Muscle of arm (tissue), 12 donors: Measurements from ENCODE around the gene CMBL. TPM values are rescaled to one million over a fixed set of nuclear protein-coding genes. Genes with fewer than 3 reads are reported as not detected.

Experiments used
- DNase-seq: peaks from one replicate; pipeline ENCODE4 v3.0.0-alpha.2; 2013
- polyA plus RNA-seq, 12 donors: library from polyadenylated mRNA; unstranded; fragments of 120-200 nt; gene quantifications; one replicate each; pipeline ENCODE4 v1.2.1, GENCODE V29; 2013; ENCODE audit not compliant: insufficient read length in 12 of 12

The CMBL gene
- polyA plus RNA-seq, 12 donors, result 32.4 to 149 (median 95.1) TPM; not detected in 1

DNA sequence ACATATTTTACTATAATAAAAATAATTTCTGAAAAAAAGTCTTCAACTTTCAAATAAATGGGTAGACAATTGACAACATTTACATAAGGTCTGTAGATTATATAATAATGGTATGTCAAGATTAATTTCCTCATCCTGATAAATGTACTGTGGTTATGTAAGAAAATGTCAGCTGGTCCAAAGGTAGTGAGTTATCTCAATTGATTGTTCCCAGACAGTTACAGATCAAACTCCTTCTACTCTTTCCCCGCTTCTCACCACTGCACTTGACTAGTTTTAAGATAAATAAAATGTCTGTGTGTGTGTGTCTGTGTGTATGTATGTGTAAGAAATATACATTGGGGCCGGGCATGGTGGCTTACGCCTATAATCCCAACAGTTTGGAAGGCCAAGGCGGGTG lies 29.4 kb upstream of the CMBL start:
- no peak for DNase-seq

DNA sequence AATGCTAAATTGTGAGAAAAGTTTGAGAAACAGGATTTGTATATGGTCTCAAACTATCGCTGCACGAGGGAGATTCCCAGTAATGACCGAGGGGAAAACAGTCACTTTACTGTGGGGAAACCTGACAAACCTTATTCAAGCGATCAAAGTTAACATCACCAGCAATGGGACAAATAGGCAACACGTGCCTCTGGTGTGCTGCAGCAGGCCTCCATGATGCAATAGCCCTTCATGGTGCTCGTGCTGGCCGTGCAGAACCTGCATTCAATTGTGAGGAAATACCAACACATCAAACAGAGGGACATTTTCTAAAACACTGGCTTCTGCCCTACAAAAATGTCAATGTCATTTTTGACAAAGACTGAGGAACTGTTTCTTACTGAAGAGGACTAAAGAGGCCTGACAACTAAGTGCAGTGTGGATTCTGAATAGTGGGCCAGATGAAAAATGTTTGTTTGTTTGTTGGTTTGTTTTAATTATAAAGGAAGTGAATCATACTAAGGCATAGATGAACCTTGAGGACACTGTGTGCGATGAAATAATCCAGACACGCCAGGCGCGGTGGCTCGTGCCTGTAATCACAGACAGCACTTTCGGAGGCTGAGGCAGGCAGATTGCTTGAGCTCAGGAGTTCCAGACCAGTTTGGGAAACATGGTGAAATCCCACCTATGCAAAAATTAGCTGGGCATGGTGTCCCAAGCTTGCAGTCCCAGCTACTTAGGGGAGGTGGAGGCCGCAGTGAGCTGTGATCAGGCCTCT lies 28.2 kb upstream of the CMBL start:
- DNase-seq, result no peak

DNA sequence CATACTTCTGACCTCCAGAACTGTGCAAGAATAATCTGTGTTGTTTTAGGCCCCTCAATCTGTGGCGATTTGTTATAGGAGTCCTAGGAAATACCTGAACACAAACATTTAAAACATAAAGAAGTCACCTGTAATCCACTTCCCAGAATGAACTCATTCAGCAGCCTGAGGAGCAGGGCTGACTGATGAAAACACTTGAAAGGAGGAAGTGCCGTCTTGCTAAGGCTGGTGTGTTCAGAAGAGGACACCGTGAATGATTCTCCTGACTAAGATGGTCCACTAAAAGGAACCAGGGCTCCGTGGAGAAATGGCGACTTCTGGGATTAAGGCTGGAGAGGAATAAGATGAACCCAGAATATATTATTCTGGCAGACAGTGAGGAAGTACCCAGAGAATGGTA lies 27.1 kb upstream of the CMBL start:
- no peak for DNase-seq

DNA sequence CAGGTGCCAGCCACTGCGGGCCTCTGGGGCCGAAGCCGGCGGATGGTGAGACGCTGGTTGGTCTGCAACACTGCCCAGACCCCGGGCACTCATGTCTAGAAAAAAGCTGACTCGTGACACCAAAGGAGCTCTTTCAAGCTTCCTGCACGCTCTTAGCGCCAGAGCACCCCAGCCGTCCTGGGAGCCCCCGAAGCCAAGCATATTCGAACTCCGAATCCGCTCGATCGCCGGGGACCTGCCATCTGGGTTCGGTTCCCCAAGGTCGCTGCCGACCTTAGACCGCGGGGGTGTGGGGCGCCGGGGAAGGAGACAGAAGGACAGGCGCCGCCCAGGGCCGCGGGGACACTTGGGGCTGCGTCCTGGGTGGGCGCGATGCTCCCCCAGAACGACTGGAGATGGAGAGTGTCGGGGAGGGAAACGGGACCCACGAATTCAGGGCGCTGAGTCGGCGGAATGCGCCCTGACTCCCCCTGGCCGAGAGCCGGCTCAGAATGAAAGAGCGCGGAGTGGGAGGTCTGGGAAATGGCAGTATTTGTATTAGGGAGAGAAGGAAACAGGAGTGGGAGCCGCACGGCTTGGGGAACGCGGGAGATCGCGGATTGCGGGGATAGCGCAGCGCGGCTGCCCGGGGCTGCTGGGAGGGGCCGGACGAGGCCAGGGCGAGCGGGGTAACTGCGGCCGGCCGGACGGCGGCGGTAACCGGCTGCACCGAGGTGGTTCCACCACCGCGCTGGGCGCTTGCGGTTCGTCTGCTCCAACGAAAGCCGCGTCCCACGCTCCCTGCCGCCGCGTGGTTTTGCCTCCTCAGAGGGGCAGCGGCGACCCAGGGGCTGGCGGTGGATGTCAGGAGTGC lies 25.7 kb upstream of the CMBL start:
- DNase-seq, result no peak

DNA sequence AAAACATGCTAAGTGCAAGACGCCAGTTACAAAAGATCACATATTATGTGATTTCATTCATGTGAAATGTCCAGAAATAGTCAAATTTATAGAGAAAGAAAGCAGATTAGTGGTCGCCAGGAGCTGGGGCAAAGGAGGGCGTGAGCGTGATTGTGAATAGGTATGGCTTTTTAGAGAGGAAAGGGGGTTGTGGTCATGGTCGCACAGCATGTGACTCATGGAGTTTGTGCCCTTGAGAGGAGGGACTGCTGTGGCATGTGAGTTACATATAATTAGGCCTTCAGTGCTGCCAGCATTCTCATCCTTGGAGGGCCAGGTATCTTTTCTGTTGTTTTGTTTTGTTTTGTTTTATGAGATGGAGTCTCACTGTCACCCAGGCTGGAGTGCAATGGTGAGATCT lies 24.6 kb upstream of the CMBL start:
- DNase-seq, result no peak

DNA sequence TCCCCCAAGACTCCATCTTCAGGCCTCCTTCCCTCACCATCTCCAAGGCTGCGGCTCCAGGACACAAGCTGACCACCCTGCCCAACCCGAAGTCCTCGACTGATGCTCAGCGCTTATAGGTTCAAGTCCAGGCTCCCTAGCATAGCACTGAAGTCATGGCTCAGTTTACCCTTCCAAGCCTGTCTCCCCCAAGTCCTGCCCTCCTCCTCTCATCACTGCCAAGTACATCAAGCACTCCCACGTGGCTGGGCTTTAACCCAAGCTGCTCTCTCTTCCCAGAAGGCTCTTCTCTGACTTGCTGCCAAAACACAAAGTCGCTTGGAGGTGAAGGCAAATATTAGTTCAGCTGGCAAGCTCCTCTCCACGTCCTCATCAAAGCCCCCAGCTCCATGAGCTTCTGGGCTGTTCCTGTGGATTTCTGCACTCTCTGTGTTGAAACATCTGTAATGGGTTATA lies 23.7 kb upstream of the CMBL start:
- peak; percentile 73 for DNase-seq

DNA sequence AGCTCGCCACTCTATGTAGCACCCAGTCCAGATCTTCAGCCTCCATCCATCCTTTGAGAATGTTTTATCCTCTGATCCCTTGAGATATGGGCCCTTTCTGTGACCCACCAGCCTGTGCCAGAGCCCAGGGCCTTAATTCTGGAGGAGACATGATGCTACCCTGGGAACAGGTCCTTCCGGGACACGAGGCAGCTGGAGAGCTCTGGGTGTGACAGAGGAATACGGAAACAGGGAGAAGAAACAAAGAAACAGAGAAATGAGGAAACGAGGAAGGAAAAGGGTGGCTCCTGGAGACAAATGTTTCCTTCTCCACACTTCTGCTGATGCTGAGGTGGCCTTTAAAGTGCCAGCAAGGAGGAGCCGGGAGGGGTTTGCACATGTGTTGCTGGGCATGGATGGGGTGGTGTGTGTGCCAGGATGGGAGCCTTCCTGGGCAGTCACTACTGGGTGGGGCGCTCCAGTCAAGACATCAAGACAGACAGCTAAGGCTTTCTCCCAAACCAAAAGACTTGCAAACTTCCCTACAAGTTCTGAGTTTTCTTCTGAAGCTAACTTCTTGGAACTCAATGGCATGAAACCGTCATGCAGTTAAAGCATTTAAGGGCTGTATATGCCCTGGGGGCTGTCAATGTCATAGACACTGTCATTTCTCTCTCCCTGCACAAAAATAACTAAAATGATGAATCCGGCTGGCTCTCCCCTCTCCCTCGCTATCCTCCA lies 23.0 kb upstream of the CMBL start:
- DNase-seq, result no peak

DNA sequence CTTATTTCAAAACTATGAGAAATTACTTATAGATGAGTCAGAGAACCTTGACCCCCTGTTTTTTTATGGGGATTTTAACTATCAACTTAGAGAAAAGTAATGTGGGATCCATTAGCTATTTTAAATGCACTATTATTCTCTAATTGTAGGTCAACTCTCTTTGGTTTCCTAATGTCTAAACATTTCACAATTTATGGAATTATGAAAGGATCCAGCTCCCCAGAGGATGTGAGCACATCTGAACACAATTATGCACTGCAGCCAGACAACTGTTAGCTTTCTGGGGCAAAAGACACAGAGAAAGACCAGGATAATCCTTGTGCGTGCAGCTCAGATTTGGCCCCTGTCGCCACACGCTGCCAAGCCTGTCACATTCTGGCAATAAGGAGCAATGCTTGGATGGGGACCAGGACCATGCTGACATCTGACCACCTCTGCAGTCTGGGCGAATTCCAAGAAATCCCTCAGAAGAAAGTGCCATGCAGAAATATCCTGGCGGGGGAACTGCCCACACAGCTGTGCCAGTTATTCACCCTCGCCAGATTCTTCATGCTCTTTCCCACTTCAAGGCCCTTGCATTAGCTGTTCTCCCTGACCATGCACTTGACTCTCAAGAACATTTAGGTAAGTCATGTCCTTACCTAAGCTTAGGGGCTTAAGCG lies 22.2 kb upstream of the CMBL start:
- peak; percentile 76 for DNase-seq

DNA sequence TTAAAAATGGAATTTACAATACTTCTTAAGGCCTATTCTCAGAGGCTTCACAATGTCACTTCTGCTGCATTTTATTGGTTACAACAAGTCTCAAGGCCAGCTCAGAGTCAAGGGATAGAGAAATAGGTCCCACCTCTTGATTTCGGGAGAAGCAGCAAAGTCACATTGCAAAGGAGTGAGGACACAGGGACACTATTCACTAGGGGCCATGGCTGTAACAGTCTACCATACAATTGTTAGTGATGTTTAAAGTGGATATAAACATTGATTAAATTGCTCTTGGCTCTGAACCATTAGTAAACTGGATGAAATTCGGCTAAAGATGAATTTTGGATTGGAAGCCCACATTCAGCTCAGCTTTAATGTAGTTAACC lies 21.7 kb upstream of the CMBL start:
- DNase-seq, result peak; percentile 31

DNA sequence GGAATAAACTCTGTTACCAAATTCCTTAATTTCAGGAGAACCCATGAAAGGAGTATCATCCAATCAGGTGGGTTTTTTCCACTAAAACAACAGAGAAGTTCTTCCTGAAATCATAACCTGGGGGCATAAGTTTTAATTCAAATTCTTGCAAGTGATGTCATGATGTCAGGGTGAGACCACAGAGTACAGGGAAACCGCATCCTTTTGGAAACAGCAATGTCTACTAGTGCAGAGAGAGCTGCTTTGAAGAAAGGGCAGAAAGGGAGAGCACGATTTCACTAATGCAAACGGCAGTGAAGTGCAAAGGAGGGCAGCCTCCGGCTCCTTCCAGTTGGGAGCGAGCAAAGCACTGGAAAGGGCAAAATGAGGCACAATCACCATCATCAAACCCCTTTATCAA lies 20.6 kb upstream of the CMBL start:
- DNase-seq, result no peak

DNA sequence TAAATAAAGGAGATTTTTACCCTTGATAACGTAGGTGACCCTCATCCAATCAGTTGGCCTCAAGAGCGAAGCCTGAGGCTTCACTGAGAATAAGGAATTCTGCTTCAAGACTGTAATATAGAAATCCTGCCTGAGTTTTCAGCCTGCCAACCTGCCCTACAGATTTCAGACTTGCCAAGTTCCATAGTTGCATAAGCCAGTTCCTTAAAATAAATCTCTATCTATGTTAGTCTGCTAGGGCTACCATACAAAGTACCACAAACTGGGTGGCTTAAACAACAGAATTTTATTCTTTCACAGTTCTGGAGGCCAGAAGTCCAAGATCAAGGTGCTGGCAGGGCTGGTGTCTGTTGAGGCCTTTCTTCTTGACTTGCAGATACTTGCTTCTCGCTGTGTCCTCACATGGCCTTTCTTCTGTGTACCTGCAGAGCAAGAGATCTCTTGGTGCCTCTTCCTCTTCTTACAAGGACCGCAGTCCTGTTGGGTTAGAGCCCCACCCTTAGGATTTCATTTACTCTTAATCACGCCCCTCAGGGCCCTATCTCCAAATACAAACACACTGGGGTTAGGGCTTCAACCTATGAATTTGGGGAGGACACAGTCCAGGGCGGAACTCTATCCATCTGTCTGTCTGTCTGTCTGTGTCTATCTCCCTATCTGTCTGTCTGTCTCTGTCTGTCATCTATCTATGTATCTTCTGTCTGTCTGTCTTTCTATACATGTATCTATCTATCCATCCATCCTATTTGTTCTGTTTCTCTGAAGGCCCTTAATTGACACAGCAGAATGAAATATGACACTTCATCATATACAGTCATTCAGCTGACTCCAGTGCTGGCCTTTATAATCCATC lies 17.0 kb upstream of the CMBL start:
- DNase-seq, result no peak

DNA sequence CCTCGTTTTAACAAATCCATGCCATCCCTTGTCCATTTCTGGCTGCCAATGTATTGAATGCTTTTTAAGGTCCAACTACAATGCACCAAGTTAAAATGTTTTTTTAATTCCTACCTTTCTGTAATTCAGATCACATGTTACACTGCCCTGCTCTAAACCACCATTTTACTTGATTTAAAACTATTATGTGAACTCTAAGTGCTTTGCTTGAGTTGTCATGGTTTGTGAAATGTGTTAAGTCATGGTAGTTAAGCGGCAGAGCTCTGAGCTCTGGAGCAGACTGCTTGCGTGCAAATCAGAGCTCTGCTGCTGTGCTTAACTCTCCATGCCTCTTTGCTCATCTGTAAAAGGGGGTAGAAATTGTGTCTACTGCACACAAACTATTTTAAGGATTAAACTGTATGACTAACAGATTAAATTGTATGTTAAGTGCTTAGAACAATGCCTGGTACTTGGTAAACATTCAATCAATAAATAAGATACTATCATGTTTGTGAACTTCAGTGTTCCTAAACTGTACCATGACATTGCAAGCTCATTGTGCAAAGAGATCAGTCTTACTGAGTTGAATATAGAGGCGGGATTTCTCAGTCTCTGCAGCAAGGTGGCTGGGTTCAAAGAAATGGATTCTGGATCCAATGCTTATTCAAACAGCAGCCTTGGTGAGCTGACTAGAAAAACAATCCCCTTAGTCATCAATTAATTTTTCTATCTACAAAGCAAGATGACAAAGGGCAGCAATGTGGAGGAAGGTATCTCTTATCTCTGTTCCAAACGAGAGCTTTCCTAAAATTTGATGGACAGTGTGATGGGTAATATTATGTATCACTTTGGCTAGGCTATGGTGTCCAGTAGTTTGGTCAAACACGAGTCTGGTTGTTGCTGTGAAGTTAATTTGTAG lies 16.1 kb upstream of the CMBL start:
- no peak for DNase-seq

DNA sequence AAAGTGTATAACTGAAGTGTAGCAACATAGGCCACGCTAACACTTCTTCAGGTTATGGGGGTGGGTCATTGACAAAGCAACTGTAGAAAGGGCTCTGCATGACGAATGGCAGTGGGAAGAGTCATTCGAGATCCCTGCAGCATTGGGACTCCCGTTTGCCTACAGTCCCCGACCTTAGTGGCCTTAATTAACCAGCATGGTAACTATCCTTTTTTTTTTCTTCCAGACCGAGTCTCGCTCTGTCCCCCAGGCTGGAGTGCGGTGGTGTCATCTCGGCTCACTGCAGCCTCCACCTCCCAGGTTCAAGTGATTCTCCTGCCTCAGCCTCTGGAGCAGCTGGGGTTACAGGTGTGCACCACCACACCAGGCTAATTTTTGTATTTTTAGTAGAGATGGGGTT lies 14.2 kb upstream of the CMBL start:
- DNase-seq, result no peak

DNA sequence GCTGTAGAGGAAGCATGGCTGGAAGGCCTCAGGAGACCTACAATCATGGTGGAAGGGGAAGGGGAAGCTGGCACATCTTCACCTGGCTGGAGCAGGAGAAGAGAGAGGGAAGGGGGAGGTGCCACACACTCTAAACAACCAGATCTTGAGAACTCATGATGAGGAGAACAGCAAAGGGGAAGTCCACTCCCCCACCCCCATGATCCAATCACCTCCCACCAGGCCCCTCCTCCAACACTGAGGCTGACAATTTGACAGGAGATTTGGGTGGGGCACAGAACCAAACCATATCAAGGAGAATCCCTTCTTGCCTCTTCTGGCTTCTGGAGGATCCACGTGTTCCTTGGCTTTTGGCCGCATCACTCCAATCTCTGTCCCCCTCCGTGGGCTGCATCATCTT lies 13.1 kb upstream of the CMBL start:
- DNase-seq, result no peak

DNA sequence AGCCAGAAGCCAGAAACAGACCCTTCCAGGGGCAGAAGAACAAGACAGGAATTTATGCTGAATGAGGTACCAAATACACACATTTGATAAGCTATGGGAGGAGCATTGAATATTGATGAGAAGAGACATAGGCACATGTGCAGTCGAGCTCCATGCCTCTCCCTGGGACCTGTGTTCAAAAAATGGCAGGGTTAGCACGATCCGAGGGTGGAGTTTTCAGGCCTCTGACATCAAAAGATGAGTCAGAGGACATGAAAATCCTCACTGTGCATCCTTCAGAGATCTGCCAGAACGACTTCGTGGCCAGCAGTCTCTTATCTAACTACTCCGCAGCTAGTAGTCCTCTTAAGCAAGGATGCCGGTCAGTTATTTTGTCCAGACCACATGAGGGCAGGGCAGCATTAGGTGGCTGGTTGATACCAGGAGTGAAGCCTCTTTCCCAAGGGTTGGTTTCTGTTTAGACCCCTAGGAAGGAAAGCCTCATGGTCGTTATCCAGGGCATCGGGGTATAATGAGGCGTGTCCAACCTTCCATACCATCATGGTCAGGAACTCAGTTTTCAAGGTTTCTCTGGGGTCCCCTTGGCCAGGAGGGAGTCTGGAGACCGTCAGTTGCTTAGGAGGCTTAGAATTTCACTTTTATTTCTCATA lies 11.6 kb upstream of the CMBL start:
- no peak for DNase-seq

DNA sequence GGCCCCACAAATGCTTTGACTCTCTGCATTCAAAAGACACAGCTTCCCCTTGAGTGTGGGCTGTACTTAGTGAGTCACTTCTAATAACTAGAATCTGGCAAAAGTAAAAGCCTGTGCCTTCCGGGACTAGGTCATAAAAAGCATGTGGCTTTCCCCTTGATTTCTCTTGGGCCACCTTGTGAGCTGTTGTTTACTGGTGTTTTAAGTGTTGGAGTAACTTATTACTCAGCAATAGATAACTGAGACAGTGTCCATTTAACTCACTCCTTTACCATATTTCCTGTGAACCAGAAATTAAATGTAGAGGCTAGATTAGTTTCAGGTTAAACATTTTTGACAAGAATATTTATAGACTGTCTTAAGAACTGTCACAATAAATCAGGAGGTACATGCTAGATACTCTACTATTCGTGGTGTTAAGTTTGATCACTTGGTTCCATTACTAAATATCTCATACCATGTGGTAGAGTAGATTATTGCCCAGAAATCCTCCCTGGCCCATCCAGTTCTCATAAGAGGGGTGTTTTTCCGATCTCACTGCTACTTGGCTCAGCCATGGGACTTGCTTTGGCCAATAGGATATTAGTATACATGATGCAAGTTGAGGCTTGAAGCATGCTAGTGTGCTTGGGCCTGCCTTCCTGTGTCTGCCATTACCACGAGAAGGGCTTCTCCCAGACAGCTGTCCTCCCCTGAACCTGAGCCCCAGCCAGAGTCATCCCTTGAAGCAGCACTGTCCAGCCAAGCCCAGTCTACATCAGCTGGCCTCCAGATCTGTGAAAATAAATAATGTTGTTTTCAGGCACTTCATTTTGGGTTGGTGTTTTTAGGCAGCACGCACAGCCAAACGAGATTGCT lies 10.4 kb upstream of the CMBL start:
- no peak for DNase-seq

DNA sequence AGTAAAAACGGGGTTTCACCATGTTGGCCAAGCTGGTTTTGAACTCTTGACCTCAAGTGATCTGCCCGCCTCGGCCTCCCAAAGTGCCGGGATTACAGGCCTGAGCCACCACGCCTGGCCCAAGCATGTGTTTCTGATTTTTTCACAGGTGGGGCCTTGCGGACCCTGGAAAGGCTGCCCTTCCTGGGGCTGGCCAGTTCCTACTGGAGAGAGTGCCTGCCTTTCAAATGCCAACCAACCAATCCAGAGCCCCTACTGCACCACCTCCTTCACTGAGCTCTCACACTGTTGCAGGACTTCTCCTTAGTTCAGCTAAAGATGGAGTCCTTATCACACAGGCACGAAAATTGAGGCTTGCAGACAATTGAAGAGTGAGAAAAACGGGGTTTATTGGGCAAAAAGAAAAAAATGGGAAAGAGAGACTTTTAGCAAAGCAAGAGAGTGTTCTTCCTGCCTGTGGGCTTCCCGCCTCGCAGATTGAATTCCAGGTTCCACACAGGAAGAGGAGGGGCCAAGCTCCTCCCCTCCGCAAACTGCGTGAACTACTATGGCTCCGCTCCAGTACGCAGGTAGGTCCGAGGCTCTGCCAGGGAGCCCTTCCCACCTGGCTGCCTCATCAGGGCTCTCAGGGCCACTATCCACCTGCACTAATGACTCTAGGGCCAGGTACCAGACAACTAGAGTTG lies 8.3 kb upstream of the CMBL start:
- no peak for DNase-seq

DNA sequence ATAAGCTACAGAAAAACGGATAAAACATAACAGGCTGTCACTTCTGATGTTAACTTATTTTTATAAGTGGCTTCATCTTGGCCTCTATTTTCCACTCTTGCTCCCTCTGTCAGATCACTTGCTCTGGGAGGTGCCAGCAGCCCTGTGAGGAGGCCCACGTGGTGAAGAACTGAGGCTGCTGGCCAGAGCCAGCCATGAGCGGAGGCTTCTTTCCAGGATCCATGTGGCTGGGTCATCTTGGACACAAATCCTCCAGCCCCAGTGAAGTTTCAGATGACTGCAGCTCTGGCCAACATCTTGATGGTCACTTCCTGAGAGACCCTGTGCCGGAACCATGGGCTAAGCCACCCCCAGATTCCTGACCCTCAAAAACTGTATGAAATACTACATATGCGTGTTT lies 7.5 kb upstream of the CMBL start:
- DNase-seq, result no peak
